Measurements from ENCODE around the gene SMIM10L2A.
"Not testable (repeated sequence)": the region's sequence is repeated elsewhere in the genome, so short reads cannot be mapped to it uniquely, and the experiment has no call there.

Gene SMIM10L2A

DNA sequence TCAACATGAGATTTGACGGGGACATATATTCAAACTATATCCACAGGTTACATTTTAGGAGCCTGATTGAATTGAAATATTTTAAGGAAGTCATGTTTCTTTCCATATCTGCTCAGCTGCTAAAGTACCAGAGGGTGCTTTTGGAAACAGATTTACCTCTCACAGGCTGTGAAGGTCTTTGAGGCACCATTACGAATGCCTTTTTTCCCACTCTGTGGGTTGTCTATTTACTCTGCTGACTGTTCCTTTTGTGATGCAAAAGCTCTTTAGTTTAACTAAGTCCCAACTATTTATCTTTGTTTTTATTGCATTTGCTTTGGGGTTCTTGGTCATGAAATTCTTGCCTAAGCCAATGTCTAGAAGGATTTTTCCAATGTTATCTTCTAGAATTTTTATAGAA is 40.0 kb downstream of the SMIM10L2A start:
- not testable (repeated sequence) for FAIRE-seq

- no peak for FAIRE-seq
Observed at GRCh38 chrX:135463937-135464336, 42.2 kb downstream of the SMIM10L2A start.

GRCh38 chrX:135476378-135476777 is 54.6 kb downstream of the SMIM10L2A start:
- FAIRE-seq = no peak

DNA sequence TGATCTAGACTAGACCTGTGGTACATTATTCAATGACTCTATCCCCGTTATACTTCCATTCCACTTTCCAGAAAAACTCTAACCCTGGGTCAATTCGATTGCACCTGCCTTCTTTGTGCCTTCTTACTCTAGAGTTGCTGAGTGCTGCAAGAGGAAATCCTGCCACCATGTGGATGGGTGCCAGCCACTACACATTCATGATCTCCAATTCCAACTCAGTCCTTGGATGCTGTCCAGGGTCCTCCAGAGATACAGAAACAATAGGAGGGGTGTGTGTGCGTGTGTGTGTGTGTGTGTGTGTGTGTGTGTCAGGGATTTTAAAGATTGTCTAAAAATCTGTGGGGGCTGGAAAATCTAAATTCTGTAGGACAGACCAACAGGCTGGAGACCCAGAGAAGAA is 55.8 kb downstream of the SMIM10L2A start:
- no peak for FAIRE-seq

Measured in TTC549 (cell line).